ENCODE results near the gene DPH1. TPM values are rescaled to one million over a fixed set of nuclear protein-coding genes. Genes with fewer than 3 reads are reported as not detected.

The DPH1 gene
- total RNA-seq, 1 donor from 2014 or later = 63.4 TPM

DNA sequence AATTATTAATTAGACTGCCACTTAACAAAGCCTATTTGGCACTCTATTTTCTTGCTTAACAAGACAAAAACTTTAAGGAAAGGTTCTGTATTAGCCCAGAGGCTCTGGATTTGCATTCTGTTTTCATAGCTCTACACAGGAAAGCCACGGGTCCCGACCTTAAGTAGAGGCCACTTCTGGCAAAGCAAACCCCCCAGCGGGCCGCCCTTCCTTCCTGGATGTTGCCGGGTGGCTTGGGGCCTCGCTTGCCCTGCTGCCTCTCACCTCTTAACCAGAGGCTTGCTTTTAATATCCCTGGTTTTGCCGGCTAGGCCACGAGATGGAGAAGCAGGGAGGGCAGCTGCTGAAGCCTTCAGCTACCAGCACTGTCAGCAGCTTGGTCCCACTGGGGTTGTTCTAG, 9.2 kb upstream of the DPH1 start:
- H3K27ac Mint-ChIP-seq = no peak overlapping the region
- H3K4me1 Mint-ChIP-seq = peaks cover 15% of the 10 kb centered on the region
- no peaks in the 10 kb centered on the region for H3K36me3 Mint-ChIP-seq (ENCODE audit: low read depth)
- DNase-seq (no peak), ATAC-seq (ENCODE audit: low read depth) (no peak)
- intact Hi-C loops (cut with micrococcal nuclease) = no loop called here
- no peaks in the 10 kb centered on the region for H3K9me3 Mint-ChIP-seq
- ChIA-PET CTCF (no interaction called here), POLR2A (no interaction called here)
- TF ChIP-seq, protein P1, sequence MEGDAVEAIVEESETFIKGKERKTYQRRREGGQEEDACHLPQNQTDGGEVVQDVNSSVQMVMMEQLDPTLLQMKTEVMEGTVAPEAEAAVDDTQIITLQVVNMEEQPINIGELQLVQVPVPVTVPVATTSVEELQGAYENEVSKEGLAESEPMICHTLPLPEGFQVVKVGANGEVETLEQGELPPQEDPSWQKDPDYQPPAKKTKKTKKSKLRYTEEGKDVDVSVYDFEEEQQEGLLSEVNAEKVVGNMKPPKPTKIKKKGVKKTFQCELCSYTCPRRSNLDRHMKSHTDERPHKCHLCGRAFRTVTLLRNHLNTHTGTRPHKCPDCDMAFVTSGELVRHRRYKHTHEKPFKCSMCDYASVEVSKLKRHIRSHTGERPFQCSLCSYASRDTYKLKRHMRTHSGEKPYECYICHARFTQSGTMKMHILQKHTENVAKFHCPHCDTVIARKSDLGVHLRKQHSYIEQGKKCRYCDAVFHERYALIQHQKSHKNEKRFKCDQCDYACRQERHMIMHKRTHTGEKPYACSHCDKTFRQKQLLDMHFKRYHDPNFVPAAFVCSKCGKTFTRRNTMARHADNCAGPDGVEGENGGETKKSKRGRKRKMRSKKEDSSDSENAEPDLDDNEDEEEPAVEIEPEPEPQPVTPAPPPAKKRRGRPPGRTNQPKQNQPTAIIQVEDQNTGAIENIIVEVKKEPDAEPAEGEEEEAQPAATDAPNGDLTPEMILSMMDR (IDR thresholded peaks at IDR 0.05) = no peak
- no peak overlapping the region for H3K4me3 Mint-ChIP-seq
- H3K27me3 Mint-ChIP-seq = peaks cover 30% of the 10 kb centered on the region

DNA sequence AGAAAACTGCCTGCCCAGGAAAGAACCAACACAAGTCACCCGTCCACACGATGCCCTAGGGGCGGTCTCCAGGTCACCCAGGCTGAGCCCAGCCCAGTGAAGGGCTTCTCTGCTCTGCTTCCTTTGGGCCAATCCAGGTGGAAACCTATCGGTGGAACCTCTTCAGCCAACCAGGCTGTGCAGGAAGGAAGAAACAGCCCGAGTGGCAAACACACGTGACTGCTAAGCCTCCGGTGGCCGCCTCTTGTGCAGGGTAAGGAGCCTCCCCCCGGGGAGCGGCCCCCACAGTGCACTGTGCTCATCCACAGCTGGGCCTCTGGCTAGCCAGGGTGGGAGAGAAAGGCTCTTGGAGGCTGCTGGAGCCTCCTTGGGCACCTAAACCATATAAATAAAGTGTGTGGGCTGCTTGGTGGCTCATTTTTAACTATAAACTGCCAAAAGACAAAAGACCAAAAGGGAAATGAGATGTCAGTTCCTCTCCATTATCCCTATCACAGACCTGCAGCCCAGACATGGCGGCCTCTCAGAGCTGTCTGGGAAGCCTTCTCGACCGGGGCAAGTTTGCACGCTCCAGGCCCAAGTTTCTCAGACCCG, 7.2 kb upstream of the DPH1 start:
- Mint-ChIP-seq H3K4me1 (peaks cover 21% of the 10 kb centered on the region), H3K9me3 (no peaks in the 10 kb centered on the region), H3K4me3 (peak overlapping the region; percentile 44), H3K27me3 (peaks cover 42% of the 10 kb centered on the region), H3K27ac (no peak overlapping the region), H3K36me3 (ENCODE audit: low read depth) (no peaks in the 10 kb centered on the region)
- TF ChIP-seq, protein P1 (IDR thresholded peaks at IDR 0.05) = no peak
- DNase-seq = no peak
- no peak for ATAC-seq (ENCODE audit: low read depth)
- ChIA-PET CTCF (no interaction called here), POLR2A (interaction anchor here (0.6 kb wide), 1 partner anchor 313 kb away, joined by 3 read pairs; the partner anchor contains the start of gene TSR1)
- intact Hi-C loops (cut with micrococcal nuclease) = no loop called here

DNA sequence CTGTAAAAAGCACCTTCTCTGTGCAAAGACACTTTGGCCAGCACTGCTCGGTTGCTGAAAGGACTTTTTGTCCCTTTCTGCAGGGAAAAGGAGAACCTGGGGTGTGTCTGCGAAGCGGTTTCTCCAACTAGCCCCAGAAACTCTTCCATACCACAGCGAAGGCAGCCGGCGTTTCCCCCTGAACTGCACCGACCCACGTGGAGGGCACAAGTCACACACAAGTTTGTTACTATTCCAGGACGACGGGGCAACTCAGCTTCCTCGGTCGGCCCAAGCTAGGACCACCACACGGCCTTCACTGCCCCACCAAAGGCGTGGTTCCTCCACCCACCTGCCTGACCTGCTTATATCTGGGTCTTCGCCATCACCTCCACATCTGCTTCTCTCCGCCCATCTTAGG, 6.7 kb upstream of the DPH1 start:
- Mint-ChIP-seq H3K27ac (no peak overlapping the region), H3K4me3 (peak overlapping the region; percentile 44), H3K9me3 (no peaks in the 10 kb centered on the region), H3K27me3 (peaks cover 40% of the 10 kb centered on the region), H3K4me1 (peaks cover 21% of the 10 kb centered on the region), H3K36me3 (ENCODE audit: low read depth) (no peaks in the 10 kb centered on the region)
- ChIA-PET POLR2A (interaction anchor here (0.6 kb wide), 1 partner anchor 313 kb away, joined by 3 read pairs; the partner anchor contains the start of gene TSR1), CTCF (no interaction called here)
- DNase-seq (no peak), ATAC-seq (ENCODE audit: low read depth) (no peak)
- intact Hi-C loops (cut with micrococcal nuclease) = no loop called here
- TF ChIP-seq, protein P1 (IDR thresholded peaks at IDR 0.05) = no peak

DNA sequence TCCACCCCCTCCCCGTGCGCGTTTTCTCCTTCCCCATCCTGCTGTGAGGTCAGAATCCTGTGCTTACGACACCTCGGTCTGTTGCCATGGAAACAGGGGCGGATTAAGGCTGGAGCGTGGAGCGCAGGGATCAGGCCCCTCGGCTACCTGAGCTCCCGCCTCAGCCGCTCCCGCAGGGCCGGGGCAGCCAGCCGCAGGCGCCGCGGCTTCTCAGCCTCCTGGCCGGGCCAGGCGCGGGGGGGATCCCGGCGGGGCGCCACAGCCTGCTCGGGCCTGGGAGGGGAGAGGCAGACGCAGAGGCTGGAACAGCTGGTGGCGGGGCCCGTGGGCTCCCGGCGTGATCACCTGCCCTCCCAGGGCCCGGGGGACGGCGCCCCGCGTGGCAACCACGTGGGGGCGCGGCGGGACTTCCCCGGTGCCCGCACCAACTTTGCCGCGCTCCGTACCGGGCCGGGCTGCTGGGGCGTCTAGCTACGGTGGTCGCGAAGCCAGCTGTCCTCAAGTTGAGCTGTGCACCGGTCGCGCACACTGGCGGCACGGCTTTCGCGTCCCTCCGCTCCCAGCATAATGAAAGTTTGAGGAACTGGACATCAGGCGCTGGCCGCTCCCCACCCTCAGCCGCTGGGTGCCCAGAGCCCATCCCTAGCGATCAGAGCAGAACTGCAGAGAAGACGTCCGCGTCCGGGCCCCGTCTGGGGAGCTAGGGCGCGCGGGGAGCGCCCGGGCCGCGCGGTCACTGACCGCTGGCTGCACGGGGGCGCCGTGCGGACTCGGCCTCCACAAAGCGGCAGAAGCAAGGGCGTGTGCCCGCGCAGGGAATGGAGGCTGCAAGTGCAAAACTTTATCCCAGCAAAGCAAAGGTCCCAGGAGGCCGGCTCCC, 6.0 kb upstream of the DPH1 start:
- CTCF ChIA-PET = no interaction called here
- Mint-ChIP-seq H3K4me1 (peaks cover 21% of the 10 kb centered on the region), H3K27me3 (peaks cover 40% of the 10 kb centered on the region), H3K36me3 (ENCODE audit: low read depth) (no peaks in the 10 kb centered on the region), H3K27ac (no peak overlapping the region), H3K4me3 (peak overlapping the region; percentile 72), H3K9me3 (no peaks in the 10 kb centered on the region)
- POLR2A ChIA-PET = no interaction called here
- peak; percentile 42 for DNase-seq
- intact Hi-C loops (cut with micrococcal nuclease) = loop anchor here (2.0 kb wide), 1 partner anchor 17 kb away; no protein-coding TSS in a partner anchor
- peak; percentile 29 for ATAC-seq (ENCODE audit: low read depth)
- TF ChIP-seq, protein P1 (IDR thresholded peaks at IDR 0.05) = no peak
